HL-60 (cell line): ENCODE data around the gene ASCL2.
A peak's percentile ranks its signal among the peaks of the same experiment; 100 is the strongest.

Source experiments
- DNase-seq, 2 experiments: peaks; one replicate each; pipeline ENCODE4 v3.0.0-alpha.2; 2010 to 2020; ENCODE audit warnings: low read depth in 1 of 2, low spot score in 1 of 2
- H3K27ac ChIP-seq: fragments of 250-450 bp; sonication (Bioruptor Pico); replicated peaks from 2 replicates; pipeline ENCODE4 v1.5.1; 2020; ENCODE audit warnings: mild to moderate bottlenecking, moderate library complexity
- H3K27me3 ChIP-seq: fragments of 250-450 bp; sonication (Bioruptor Pico); 2 replicates; pipeline ENCODE4 v1.5.1; 2021; ENCODE audit warnings: mild to moderate bottlenecking, moderate library complexity; ENCODE audit not compliant: insufficient read depth, poor library complexity, severe bottlenecking
- H3K4me3 ChIP-seq: replicated peaks from 2 replicates; pipeline ENCODE4 v1.5.1; 2011; ENCODE audit warnings: mild to moderate bottlenecking, control low read depth, low read length; ENCODE audit not compliant: insufficient read depth
- GABPA ChIP-seq: IDR thresholded peaks from 2 replicates; pipeline ENCODE4 v1.6.1; 2012; ENCODE audit warnings: low read depth
- POLR2AphosphoS5 ChIP-seq: IDR thresholded peaks from 2 replicates; pipeline ENCODE4 v1.6.1; 2012; ENCODE audit warnings: low read depth
- SPI1 ChIP-seq: IDR thresholded peaks from 2 replicates; pipeline ENCODE4 v1.6.1; 2012; ENCODE audit warnings: low read depth, mild to moderate bottlenecking, borderline replicate concordance
- TF ChIP-seq, protein P1 (sequence below): IDR thresholded peaks from one replicate; pipeline ENCODE4 v1.5.1; 2011; ENCODE audit warnings: low read length, control low read depth, inconsistent platforms; ENCODE audit not compliant: insufficient read depth
- TF ChIP-seq, protein P2 (sequence below): IDR thresholded peaks from 2 replicates; pipeline ENCODE4 v1.6.1; 2012; ENCODE audit warnings: low read depth; ENCODE audit not compliant: insufficient replicate concordance

Gene ASCL2

GRCh38 chr11:2262301-2263070, 7.9 kb downstream of the ASCL2 start:
- peaks cover 11% of the 10 kb centered on the region for H3K27me3 ChIP-seq
- H3K4me3 ChIP-seq, result no peak overlapping the region
- no peak for DNase-seq
- no peak overlapping the region for H3K27ac ChIP-seq
- TF ChIP-seq, protein P1, sequence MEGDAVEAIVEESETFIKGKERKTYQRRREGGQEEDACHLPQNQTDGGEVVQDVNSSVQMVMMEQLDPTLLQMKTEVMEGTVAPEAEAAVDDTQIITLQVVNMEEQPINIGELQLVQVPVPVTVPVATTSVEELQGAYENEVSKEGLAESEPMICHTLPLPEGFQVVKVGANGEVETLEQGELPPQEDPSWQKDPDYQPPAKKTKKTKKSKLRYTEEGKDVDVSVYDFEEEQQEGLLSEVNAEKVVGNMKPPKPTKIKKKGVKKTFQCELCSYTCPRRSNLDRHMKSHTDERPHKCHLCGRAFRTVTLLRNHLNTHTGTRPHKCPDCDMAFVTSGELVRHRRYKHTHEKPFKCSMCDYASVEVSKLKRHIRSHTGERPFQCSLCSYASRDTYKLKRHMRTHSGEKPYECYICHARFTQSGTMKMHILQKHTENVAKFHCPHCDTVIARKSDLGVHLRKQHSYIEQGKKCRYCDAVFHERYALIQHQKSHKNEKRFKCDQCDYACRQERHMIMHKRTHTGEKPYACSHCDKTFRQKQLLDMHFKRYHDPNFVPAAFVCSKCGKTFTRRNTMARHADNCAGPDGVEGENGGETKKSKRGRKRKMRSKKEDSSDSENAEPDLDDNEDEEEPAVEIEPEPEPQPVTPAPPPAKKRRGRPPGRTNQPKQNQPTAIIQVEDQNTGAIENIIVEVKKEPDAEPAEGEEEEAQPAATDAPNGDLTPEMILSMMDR, result no peak
- no peak for TF ChIP-seq GABPA
- no peak for TF ChIP-seq SPI1
- TF ChIP-seq POLR2AphosphoS5, result no peak
- TF ChIP-seq, protein P2, sequence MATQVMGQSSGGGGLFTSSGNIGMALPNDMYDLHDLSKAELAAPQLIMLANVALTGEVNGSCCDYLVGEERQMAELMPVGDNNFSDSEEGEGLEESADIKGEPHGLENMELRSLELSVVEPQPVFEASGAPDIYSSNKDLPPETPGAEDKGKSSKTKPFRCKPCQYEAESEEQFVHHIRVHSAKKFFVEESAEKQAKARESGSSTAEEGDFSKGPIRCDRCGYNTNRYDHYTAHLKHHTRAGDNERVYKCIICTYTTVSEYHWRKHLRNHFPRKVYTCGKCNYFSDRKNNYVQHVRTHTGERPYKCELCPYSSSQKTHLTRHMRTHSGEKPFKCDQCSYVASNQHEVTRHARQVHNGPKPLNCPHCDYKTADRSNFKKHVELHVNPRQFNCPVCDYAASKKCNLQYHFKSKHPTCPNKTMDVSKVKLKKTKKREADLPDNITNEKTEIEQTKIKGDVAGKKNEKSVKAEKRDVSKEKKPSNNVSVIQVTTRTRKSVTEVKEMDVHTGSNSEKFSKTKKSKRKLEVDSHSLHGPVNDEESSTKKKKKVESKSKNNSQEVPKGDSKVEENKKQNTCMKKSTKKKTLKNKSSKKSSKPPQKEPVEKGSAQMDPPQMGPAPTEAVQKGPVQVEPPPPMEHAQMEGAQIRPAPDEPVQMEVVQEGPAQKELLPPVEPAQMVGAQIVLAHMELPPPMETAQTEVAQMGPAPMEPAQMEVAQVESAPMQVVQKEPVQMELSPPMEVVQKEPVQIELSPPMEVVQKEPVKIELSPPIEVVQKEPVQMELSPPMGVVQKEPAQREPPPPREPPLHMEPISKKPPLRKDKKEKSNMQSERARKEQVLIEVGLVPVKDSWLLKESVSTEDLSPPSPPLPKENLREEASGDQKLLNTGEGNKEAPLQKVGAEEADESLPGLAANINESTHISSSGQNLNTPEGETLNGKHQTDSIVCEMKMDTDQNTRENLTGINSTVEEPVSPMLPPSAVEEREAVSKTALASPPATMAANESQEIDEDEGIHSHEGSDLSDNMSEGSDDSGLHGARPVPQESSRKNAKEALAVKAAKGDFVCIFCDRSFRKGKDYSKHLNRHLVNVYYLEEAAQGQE, result no peak

- DNase-seq, result no peak
- TF ChIP-seq, protein P2, result no peak
- TF ChIP-seq SPI1, result 0 out of 2 replicates have a peak, but pooled peaks have one; percentile 3
- no peak overlapping the region for H3K4me3 ChIP-seq
- H3K27me3 ChIP-seq, result peaks cover 11% of the 10 kb centered on the region
- H3K27ac ChIP-seq, result no peak overlapping the region
Observed at GRCh38 chr11:2261436-2262230, 8.8 kb downstream of the ASCL2 start.

GRCh38 chr11:2260491-2261364, 9.7 kb downstream of the ASCL2 start:
- no peak for TF ChIP-seq POLR2AphosphoS5
- TF ChIP-seq SPI1, result no peak
- TF ChIP-seq, protein P1, result no peak
- TF ChIP-seq, protein P2, result no peak
- no peak for TF ChIP-seq GABPA
- H3K27me3 ChIP-seq, result peaks cover 13% of the 10 kb centered on the region
- no peak overlapping the region for H3K4me3 ChIP-seq
- H3K27ac ChIP-seq, result no peak overlapping the region
- DNase-seq, result no peak
